ENCODE results near the gene TCAF1.

GRCh38 chr7:143910473-143911248 lies 8.7 kb upstream of the TCAF1 start:
- no peak for TF ChIP-seq EGR1 (IDR thresholded peaks at IDR 0.05)
- TF ChIP-seq CREB1 (IDR thresholded peaks at IDR 0.05; ENCODE audit: low read depth), result no peak
- no peak for TF ChIP-seq YY1 (IDR thresholded peaks at IDR 0.05; ENCODE audit: low read depth)
- TF ChIP-seq NFIC (IDR thresholded peaks at IDR 0.05), result no peak
- TF ChIP-seq CEBPB (IDR thresholded peaks at IDR 0.05), result no peak
- TF ChIP-seq RAD21 (IDR thresholded peaks at IDR 0.05; ENCODE audit: low read depth), result no peak
- no peak for TF ChIP-seq EP300 (IDR thresholded peaks at IDR 0.05; ENCODE audit: borderline replicate concordance)
- TF ChIP-seq REST (IDR thresholded peaks at IDR 0.05; ENCODE audit: low read depth), result no peak
- no peak for TF ChIP-seq TAF1 (IDR thresholded peaks at IDR 0.05; ENCODE audit: low read depth)
- TF ChIP-seq MAX (IDR thresholded peaks at IDR 0.05), result no peak

All from Ishikawa (cell line).